Upper lobe of left lung (tissue), 6 donors: ENCODE results near the gene ZMYND12. TPM values are rescaled to one million over a fixed set of nuclear protein-coding genes. Genes with fewer than 3 reads are reported as not detected.
"Not testable (repeated sequence)": the region's sequence is repeated elsewhere in the genome, so short reads cannot be mapped to it uniquely, and the experiment has no call there.

ENCODE experiments used
- ATAC-seq, 2 donors: fragments of 200-7000 bp; cut with Tn5 transposase; one replicate each; pipeline ENCODE4 v1.9.1; 2022; ENCODE audit warnings: mild to moderate bottlenecking in 2 of 2, moderate library complexity in 2 of 2; ENCODE audit not compliant: low FRiP score in 2 of 2
- DNase-seq, 2 donors: peaks; one replicate each; pipeline ENCODE4 v3.0.0-alpha.2; 2019 to 2020
- H3K27ac ChIP-seq, 4 donors: fragments of 200-600 bp; sonication (generic); one replicate each; pipeline ENCODE4 v1.5.1; 2016 to 2019
- H3K27me3 ChIP-seq, 4 donors: fragments of 200-600 bp; sonication (generic); one replicate each; pipeline ENCODE4 v1.5.1; 2017 to 2019
- H3K36me3 ChIP-seq, 4 donors: fragments of 200-600 bp; sonication (generic); one replicate each; pipeline ENCODE4 v1.5.1; 2016 to 2019
- H3K4me1 ChIP-seq, 4 donors: fragments of 200-600 bp; sonication (generic); one replicate each; pipeline ENCODE4 v1.5.1; 2018 to 2019
- H3K4me3 ChIP-seq, 4 donors: fragments of 200-600 bp; sonication (generic); one replicate each; pipeline ENCODE4 v1.5.1; 2017 to 2019; ENCODE audit warnings: mild to moderate bottlenecking in 2 of 4, moderate library complexity in 1 of 4
- H3K9me3 ChIP-seq, 4 donors: fragments of 200-600 bp; sonication (generic); one replicate each; pipeline ENCODE4 v1.5.1; 2018 to 2019
- CTCF ChIP-seq, 6 experiments: fragments of 450-650 bp in 4 of 6; fragments of 200-600 bp in 2 of 6; sonication (generic) in 2 of 6; IDR thresholded peaks; one replicate each; pipeline ENCODE4 v1.5.1; 2016 to 2019; ENCODE audit warnings: antibody characterized with exemption in 6 of 6
- EP300 ChIP-seq, 4 donors: sonication (generic); formaldehyde crosslinking; IDR thresholded peaks; one replicate each; pipeline ENCODE4 v1.5.1; 2017; ENCODE audit warnings: antibody characterized with exemption in 4 of 4, control low read depth in 2 of 4
- POLR2A ChIP-seq, 4 donors: fragments of 450-650 bp; IDR thresholded peaks; one replicate each; pipeline ENCODE4 v1.5.1; 2016 to 2017; ENCODE audit warnings: antibody characterized with exemption in 4 of 4, mild to moderate bottlenecking in 2 of 4
- POLR2AphosphoS5 ChIP-seq, 2 donors: sonication (generic); formaldehyde crosslinking; IDR thresholded peaks; one replicate each; pipeline ENCODE4 v1.5.1; 2017; ENCODE audit warnings: antibody characterized with exemption in 2 of 2
- WGBS, 2 donors: methylation state at CpG; one replicate each; pipeline ENCODE4 v1.1.5; 2017 to 2018; 5-methylcytosine and 5-hydroxymethylcytosine counted together
- total RNA-seq, 6 donors: library from RNA; depleted of rRNA in 4 of 6; stranded (reverse); fragments of >200 nt in 4 of 6; gene quantifications; one replicate each; pipeline versions ENCODE4 v1.1.0 to v1.2.1, GENCODE V29; 2016 to 2021
- donor health status: DM: no; HTN: no; CAD: no; lungs with moderate emphysema.
- donor health status: DM: no; HTN: yes; CAD: no; lungs with severe emphysema.

The ZMYND12 gene, protein sequence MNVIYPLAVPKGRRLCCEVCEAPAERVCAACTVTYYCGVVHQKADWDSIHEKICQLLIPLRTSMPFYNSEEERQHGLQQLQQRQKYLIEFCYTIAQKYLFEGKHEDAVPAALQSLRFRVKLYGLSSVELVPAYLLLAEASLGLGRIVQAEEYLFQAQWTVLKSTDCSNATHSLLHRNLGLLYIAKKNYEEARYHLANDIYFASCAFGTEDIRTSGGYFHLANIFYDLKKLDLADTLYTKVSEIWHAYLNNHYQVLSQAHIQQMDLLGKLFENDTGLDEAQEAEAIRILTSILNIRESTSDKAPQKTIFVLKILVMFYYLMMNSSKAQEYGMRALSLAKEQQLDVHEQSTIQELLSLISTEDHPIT
- 1 to 10 TPM in 5 of 6 donors, not detected in 1; 1.5 to 9.4 (median 4.1) TPM for total RNA-seq

- WGBS, 2 donors = 0% methylated on average over 21 to 61 of the region's 66 CpGs
- H3K4me3 ChIP-seq = peak within 1 kb of the TSS; percentile 58 to 96 (median 84)
- ATAC-seq (peak; percentile 96), DNase-seq (peak; percentile 90 to 97)
- no peaks in the 10 kb centered on the region for H3K27me3 ChIP-seq
- H3K27ac ChIP-seq = peak within 1 kb of the TSS; percentile 91 to 96 (median 92)
- peak in 3 of 4 donors; percentile 68 to 91 (median 75) for TF ChIP-seq POLR2A (IDR thresholded peaks at IDR 0.05)
- TF ChIP-seq POLR2AphosphoS5 (IDR thresholded peaks at IDR 0.05) = peak; percentile 75 to 83
- peak in 1 of 4 donors; percentile 1 for TF ChIP-seq EP300 (IDR thresholded peaks at IDR 0.05)
- peak in 4 of 6 experiments; percentile 22 to 72 (median 58) for TF ChIP-seq CTCF (IDR thresholded peaks at IDR 0.05)
- H3K36me3 ChIP-seq = peaks cover 3 to 23% (median 4%) of the 10 kb centered on the region in 4 donors
- peaks cover 14 to 30% (median 16%) of the 10 kb centered on the region in 4 donors for H3K4me1 ChIP-seq
- no peaks in the 10 kb centered on the region for H3K9me3 ChIP-seq
Measured at GRCh38 chr1:42456010-42456753, at the start of gene ZMYND12, which contains the start of gene PPCS. TSS of gene ZMYND12 (minus strand) at chr1:42456022. CDS start at chr1:42455997, 25 bp downstream. TSS of gene PPCS (plus strand) at chr1:42456543. CDS start at chr1:42456566, 23 bp downstream.

DNA sequence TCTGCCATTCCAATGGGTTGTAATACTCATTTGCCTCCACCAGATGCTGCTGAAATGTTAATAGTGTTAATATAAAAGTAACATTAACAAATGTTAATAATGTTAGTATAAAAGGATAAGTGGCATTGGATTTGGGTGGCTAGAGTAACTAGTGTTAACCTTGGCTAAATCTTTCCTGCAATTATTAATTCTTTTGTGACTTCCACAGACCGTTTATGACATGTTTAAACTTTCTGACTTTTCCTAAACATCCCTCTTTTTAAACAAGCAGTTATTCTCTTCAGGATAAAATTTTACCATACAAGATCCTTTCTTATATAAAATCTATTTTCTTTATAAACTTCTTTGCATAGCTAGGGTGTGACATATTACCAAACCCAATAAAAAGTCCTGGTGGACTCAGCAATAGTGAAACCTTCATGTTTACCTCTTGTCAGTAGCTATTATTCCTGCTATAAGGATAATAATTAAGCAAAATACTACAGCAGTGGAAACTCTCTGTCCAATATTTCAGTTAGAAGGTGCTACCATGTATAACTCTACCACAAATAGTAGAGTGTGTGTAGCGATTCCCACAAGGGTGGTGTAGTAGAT lies 48.8 kb upstream of the ZMYND12 start:
- Histone ChIP-seq H3K4me3 (no peak overlapping the region), H3K36me3 (peaks cover 0 to 31% (median 4%) of the 10 kb centered on the region in 4 donors), H3K27ac (no peak overlapping the region), H3K9me3 (peaks cover 10 to 56% (median 41%) of the 10 kb centered on the region in 4 donors), H3K27me3 (no peaks in the 10 kb centered on the region), H3K4me1 (no peaks in the 10 kb centered on the region)
- WGBS, 2 donors = 92 to 95% methylated on average over 2 of the region's 2 CpGs
- no peak for DNase-seq
- no peak for ATAC-seq
- no peak for TF ChIP-seq CTCF (IDR thresholded peaks at IDR 0.05)
- no peak for TF ChIP-seq POLR2A (IDR thresholded peaks at IDR 0.05)
- TF ChIP-seq EP300 (IDR thresholded peaks at IDR 0.05) = no peak

DNA sequence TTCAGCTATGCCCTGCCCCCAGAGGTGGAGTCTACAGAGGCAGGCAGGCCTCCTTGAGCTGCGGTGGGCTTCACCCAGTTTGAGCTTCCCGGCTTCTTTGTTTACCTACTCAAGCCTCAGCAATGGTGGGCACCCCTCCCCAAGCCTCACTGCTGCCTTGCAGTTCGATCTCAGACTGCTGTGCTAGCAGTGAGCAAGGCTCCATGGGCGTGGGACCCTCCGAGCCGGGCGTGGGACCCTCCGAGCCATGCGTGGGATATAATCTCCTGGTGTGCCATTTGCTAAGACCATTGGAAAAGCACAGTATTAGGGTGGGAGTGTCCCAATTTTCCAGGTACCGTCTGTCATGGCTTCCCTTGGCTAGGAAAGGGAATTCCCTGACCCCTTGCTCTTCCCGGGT lies 46.2 kb upstream of the ZMYND12 start:
- 97 to 98% methylated on average over 8 to 11 of the region's 11 CpGs for WGBS, 2 donors
- not testable (repeated sequence) for H3K4me3 ChIP-seq, H3K4me1 ChIP-seq, ATAC-seq, H3K27me3 ChIP-seq, H3K27ac ChIP-seq
- DNase-seq = peak in 1 of 2 donors; percentile 45
- Histone ChIP-seq H3K36me3 (peaks cover 0 to 31% (median 1%) of the 10 kb centered on the region in 4 donors), H3K9me3 (peaks cover 10 to 38% (median 25%) of the 10 kb centered on the region in 4 donors)

- DNase-seq (no peak), ATAC-seq (no peak)
- WGBS, 2 donors = 95 to 98% methylated on average over 3 of the region's 3 CpGs
- Histone ChIP-seq H3K27ac (no peak overlapping the region), H3K9me3 (no peaks in the 10 kb centered on the region), H3K36me3 (peaks cover 0 to 9% (median 0%) of the 10 kb centered on the region in 4 donors), H3K4me1 (no peaks in the 10 kb centered on the region), H3K4me3 (no peak overlapping the region), H3K27me3 (no peaks in the 10 kb centered on the region)
- TF ChIP-seq CTCF (IDR thresholded peaks at IDR 0.05) = no peak
Measured at GRCh38 chr1:42490237-42490636, 34.4 kb upstream of the ZMYND12 start.

- peaks cover 0 to 29% (median 0%) of the 10 kb centered on the region in 4 donors for H3K36me3 ChIP-seq
- no peak for DNase-seq
- no peak overlapping the region for H3K27ac ChIP-seq
- no peaks in the 10 kb centered on the region for H3K9me3 ChIP-seq
- 84 to 88% methylated on average over 2 of the region's 2 CpGs for WGBS, 2 donors
- no peaks in the 10 kb centered on the region for H3K27me3 ChIP-seq
- H3K4me3 ChIP-seq = no peak overlapping the region
- no peak for ATAC-seq
- H3K4me1 ChIP-seq = no peaks in the 10 kb centered on the region
- TF ChIP-seq EP300 (IDR thresholded peaks at IDR 0.05) (no peak), POLR2AphosphoS5 (IDR thresholded peaks at IDR 0.05) (no peak), CTCF (IDR thresholded peaks at IDR 0.05) (no peak), POLR2A (IDR thresholded peaks at IDR 0.05) (no peak)
Measured at GRCh38 chr1:42484382-42484781, 28.6 kb upstream of the ZMYND12 start.
